NOMO-1 (cell line): ENCODE data around the gene PYROXD2.

Experiments used
- DNase-seq, 2 experiments: peaks; one replicate each; lab custom pipeline; 2025; ENCODE audit not compliant: unreplicated experiment in 2 of 2; lab: John Stamatoyannopoulos, UW

The PYROXD2 gene

GRCh38 chr10:98416606-98417388 is 1.8 kb upstream of the PYROXD2 start:
- no peak for DNase-seq

DNA sequence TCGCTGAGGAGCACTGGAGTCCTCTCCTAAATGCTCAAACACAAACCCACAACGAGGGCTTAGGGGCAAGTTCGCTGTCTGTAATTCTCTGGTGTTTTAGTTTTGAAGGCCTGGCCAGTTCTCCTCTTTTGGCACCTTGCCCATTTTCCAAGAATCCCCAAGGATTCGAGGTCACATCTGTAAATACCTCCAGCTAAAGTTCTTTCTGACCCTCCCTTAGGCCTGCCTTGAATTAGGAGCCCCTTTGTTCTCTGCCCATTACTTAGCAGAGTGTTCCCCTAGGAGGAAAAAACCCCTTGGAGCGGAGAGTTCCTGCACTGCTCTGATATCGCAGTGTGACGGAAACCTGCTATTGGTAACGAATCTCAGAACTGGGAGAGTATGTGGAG is 743 bp upstream of the PYROXD2 start:
- no peak for DNase-seq

- no peak for DNase-seq
Measured at GRCh38 chr10:98414578-98414931, 427 bp downstream of the PYROXD2 start.

GRCh38 chr10:98411768-98412167 is 3.2 kb downstream of the PYROXD2 start:
- no peak for DNase-seq

DNA sequence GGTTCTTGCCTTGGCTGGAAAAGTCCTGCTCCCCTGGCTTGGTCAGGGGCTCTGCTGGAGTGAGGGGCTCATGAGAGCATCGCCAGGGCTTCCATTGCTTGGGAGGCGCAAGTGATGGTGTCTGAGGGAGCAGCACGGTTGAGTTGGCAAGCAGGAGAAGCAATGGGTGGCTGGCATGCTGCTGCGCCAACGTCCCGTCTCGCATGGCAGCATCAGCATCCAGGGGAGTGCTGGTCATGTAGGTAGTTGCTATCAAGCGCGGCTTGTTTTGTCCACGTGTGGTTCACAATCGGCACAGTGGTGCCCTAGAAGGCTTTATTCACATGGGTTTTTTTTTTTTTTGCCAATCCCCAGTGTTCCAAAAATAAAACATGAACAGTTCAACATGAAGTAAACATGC is 3.8 kb downstream of the PYROXD2 start:
- no peak for DNase-seq

DNA sequence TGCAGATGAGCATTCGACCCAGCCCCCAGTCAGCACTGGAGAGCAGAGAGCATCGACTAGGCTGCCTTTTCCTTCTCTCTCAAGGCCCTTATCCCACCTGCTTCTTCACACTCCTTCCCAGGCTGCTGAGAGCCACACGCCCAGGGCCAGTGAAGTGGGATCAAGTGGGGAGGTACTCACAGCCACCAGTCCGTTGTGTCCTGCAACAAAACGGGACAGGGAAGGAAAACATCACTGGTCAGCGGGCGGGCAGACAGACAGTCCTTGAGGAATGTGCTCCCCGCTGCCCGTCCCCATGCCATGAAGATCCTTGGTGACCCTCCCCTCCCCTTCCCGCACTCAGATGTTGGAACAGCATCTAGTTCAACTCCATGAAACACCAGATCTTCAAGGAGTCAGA is 4.2 kb downstream of the PYROXD2 start:
- DNase-seq = no peak

- no peak for DNase-seq
Measured at GRCh38 chr10:98410135-98410743, 4.7 kb downstream of the PYROXD2 start.

DNA sequence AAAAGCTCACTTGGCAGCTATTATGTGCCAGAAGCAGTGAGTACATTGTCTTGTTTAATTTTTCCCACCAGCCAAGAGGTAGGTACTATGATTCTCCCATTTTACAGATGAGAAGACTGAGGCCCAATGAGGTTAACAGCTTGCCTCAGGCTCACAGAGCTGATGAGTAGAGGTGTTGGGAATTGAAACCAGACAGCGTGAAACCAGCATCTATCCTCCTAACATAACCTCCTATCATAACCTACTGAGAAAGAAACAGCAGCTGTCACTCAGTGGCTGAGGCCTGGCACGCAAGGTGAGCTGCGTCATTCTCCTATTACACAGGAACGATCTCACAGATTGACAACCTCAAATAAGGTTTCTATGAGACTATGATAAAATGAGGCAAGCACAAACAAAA is 6.2 kb downstream of the PYROXD2 start:
- no peak for DNase-seq

GRCh38 chr10:98407744-98408241 is 7.2 kb downstream of the PYROXD2 start:
- no peak for DNase-seq

- no peak for DNase-seq
Measured at GRCh38 chr10:98407017-98407743, 7.8 kb downstream of the PYROXD2 start.

DNA sequence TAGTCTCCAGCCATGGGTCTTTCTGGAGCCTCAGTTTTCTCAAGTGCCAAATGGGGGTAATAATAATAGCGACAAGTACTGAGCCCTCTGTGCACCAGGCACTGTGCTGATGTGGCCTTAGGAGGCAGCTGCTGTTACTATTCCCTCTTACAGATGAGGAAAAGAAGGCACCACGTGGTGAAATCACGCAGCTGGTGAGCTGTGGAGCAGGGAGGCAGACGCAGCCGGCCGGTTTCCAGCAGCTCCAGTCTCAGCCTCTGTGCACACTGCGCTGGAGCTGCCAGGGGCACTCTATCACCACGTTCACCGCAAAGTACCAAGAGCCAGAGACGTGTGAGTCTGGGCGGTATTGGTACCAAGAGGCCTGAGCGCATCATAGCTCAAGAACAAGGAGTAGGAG is 9.6 kb downstream of the PYROXD2 start:
- DNase-seq = no peak

DNA sequence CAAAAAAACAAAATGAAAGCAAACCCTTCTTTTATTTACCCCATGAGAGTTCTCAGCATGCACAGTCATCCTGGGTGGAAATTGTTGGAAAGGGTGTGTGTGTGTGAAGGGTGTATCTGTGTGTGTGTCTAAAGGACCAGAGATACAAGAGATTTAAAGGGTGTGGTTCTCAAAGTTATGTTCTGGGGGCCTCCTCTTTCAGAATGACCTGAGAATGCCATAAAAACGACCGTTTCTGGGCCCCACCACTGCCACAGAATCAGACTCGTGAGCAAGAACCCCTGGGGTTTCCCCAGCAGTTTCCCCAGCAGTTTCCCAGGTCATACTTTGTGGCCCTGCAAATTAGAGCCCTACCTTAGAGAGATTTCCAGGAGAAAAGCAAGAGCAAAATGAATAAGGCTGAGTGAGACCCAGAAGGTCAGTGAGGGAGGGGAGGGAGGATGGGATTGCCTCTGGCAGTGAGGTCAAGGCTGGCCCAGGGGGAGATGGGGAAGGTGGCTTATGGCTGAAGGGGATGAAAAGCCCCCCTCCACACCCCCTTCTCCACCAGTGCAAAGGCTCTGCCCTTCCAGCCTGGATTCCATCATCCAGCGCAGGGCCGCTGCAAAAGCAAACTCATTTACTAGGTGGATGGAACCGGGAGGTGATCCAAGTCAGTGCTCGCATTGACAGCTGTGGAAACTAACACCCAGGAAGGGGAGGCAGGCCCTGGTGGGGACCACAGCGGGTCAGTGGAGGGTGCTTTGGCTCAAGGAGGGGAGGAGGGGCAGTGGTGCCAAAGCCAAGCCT is 10.2 kb downstream of the PYROXD2 start:
- no peak for DNase-seq

DNA sequence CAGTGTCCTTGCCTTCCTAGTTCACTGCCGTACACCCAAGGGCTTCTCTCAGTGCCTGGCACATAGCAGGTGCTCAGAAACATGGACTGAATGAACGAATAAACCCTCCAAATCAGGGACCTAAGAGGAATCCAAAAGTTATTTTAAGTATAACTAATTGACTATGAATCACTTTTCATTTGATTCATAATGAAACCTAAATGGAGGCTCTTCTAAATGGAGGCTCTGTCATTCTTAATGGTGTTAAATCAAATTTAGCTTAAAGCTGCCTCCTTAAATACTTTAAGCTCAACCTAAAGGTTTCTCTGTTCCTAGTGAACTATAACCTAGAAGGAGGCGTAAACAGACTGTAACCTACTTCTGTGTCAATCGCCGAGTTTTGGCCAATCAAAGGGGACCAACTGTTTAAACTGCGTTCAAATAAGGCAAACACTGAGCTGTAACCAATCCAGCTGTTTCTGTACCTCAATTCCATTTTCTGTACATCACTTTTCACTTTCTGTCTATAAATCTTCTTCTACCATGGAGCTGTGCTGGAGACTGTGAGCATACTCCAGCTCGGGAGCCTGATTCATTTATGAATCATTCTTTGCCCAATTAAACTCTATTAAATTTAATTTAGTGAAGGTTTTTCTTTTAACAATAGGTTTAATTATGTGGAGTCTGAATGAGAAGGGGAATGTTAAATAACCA is 11.0 kb downstream of the PYROXD2 start:
- DNase-seq = no peak

GRCh38 chr10:98402931-98403718 is 11.9 kb downstream of the PYROXD2 start:
- DNase-seq = no peak

DNA sequence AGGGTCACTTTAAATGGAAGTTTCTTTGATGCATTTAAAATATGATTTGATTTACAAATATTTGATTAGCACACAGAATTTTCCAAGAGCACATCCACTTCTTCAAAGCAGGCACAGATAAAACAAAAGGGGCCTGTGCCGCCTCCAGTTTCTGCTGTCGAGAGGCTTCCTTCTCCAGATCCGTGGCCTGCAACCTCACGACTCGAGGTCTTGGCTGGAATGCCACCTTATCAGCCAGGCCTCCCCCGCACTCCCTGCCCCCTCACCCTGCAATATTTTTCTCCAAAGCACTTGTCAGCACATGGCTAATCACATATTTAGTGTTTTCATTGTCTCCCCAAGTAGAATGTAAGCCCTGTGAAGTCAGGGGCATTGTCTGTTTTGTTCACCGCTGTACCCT is 12.5 kb downstream of the PYROXD2 start:
- DNase-seq = no peak

- DNase-seq = no peak
Measured at GRCh38 chr10:98400482-98400881, 14.5 kb downstream of the PYROXD2 start.

- no peak for DNase-seq
Measured at GRCh38 chr10:98399784-98400183, 15.2 kb downstream of the PYROXD2 start.

- DNase-seq = no peak
Measured at GRCh38 chr10:98397089-98397600, 17.8 kb downstream of the PYROXD2 start.
